Measurements from ENCODE around the gene EEF1E1.

DNA sequence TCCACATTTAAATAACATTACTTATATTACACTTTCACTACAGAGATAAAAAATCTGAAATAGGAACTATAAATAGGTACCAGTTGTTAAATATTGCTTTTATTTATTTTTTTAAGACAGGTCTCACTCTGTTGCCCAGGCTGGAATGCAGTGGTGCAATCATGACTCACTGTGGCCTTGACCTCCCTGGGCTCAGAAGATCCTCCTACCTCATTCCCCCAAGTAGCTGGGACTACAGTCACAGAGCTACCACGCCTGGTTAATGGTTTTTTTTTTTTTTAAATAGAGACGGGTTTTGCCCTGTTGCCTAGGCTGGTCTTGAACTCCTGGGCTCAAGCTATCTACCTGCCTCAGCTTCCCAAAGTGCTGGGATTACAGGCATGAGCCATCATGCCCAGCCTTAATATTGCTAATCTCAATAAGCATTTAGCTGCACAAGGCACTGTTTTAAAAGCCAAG, 17.3 kb downstream of the EEF1E1 start:
- TF ChIP-seq, protein P1, sequence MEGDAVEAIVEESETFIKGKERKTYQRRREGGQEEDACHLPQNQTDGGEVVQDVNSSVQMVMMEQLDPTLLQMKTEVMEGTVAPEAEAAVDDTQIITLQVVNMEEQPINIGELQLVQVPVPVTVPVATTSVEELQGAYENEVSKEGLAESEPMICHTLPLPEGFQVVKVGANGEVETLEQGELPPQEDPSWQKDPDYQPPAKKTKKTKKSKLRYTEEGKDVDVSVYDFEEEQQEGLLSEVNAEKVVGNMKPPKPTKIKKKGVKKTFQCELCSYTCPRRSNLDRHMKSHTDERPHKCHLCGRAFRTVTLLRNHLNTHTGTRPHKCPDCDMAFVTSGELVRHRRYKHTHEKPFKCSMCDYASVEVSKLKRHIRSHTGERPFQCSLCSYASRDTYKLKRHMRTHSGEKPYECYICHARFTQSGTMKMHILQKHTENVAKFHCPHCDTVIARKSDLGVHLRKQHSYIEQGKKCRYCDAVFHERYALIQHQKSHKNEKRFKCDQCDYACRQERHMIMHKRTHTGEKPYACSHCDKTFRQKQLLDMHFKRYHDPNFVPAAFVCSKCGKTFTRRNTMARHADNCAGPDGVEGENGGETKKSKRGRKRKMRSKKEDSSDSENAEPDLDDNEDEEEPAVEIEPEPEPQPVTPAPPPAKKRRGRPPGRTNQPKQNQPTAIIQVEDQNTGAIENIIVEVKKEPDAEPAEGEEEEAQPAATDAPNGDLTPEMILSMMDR (IDR thresholded peaks at IDR 0.05), result no peak
- no peak for TF ChIP-seq POLR2A (IDR thresholded peaks at IDR 0.05)
